ENCODE results near the gene TINAGL1.

TINAGL1 gene

GRCh38 chr1:31568895-31569595, 7.3 kb upstream of the TINAGL1 start:
- no peak for DNase-seq (ENCODE audit: low read depth)

DNA sequence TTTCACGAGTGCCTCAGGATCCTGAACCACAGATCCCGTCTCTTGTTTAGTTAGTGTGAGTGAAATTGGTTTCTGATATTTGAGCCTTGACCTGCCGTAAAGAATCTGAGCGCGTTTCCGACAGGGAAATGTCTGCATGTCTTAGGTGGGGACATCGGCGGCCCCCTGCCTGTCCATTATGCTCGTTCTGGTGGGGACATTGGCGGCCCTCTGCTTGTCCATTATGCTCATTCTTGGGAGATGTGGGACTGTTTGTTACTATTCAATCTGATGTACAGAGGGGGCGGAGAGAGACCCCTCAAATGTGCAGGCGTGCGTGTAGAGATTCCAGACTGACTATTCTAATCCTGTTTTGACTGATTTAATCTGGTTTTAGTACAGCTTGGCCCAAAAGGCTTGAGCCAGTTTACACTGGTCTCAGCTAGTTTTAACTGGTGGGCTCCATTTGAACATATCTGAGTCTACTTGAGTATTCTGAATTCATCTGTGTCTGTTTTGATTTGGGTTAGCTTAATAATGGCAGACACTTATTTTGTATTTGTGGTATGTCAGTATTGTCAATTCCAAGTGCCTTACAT, 6.6 kb upstream of the TINAGL1 start:
- no peak for DNase-seq (ENCODE audit: low read depth)

GRCh38 chr1:31570228-31570627, 6.1 kb upstream of the TINAGL1 start:
- no peak for DNase-seq (ENCODE audit: low read depth)

- no peak for DNase-seq (ENCODE audit: low read depth)
These were observed 5.4 kb upstream of the TINAGL1 start for GRCh38 chr1:31570906-31571305.

- no peak for DNase-seq (ENCODE audit: low read depth)
These were observed 4.7 kb upstream of the TINAGL1 start for GRCh38 chr1:31571340-31572295.

DNA sequence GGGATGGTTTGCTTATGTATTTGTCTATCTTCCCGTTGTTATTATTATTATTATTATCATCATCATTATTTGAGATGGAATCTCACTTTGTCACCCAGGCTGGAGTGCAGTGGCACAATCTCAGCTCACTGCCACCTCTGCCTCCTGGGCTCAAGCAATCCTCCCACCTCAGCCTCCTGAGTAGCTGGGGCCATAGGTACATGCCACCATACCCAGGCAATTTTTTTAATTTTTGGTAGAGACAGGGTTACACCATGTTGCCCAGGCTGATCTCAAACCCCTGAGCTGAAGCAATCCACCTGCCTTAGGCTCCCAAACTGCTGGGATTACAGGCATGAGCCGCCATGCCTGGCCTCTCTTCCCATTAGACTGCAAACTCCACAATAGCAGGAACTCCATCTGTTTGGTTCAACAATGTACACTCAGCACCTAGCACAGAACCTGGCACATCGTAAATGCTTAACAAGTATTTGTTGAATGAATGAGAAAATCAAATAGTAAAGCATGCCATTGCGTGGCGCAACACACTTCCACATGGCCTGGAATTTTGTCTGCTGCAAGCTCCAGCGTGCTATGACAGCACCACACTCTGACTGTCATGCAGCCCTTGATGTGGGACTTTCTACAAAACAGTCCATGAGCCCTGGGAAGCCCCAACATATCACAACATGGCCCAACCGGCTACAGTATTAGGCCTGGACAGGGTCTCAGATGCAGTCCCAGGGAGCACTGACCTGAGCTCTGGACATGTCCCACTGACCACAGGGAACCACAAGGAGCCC, 3.8 kb upstream of the TINAGL1 start:
- no peak for DNase-seq (ENCODE audit: low read depth)

DNA sequence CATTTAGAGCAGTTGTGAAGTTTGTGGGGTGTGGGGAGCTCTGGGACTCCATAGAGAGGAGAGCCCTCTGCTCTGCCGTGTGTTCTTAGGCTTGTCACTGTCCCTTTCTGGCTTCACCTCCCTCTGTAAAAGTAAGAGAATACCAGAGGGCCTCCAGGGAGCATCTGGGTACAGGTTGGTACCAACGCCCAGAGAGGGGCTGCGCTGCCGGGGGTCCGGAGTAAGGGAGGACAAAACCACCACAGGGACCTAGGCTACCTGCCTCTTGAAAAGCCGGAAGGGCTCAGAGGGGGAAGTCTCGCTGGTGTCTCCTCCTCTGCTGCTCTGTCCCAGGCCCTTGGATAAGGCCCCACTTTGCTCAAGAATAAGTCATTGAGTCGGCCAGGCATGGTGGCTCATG, 3.1 kb upstream of the TINAGL1 start:
- DNase-seq (ENCODE audit: low read depth): no peak

- no peak for DNase-seq (ENCODE audit: low read depth)
These were observed 1.5 kb upstream of the TINAGL1 start for GRCh38 chr1:31574749-31575368.

- DNase-seq (ENCODE audit: low read depth): no peak
These were observed 760 bp upstream of the TINAGL1 start for GRCh38 chr1:31575369-31576140.

GRCh38 chr1:31576743-31577455, 584 bp downstream of the TINAGL1 start:
- DNase-seq (ENCODE audit: low read depth): no peak

- DNase-seq (ENCODE audit: low read depth): no peak
These were observed 1.3 kb downstream of the TINAGL1 start for GRCh38 chr1:31577515-31578192.

GRCh38 chr1:31579374-31579773, 3.1 kb downstream of the TINAGL1 start:
- no peak for DNase-seq (ENCODE audit: low read depth)

- DNase-seq (ENCODE audit: low read depth): no peak
These were observed 4.2 kb downstream of the TINAGL1 start for GRCh38 chr1:31580513-31580870.

DNA sequence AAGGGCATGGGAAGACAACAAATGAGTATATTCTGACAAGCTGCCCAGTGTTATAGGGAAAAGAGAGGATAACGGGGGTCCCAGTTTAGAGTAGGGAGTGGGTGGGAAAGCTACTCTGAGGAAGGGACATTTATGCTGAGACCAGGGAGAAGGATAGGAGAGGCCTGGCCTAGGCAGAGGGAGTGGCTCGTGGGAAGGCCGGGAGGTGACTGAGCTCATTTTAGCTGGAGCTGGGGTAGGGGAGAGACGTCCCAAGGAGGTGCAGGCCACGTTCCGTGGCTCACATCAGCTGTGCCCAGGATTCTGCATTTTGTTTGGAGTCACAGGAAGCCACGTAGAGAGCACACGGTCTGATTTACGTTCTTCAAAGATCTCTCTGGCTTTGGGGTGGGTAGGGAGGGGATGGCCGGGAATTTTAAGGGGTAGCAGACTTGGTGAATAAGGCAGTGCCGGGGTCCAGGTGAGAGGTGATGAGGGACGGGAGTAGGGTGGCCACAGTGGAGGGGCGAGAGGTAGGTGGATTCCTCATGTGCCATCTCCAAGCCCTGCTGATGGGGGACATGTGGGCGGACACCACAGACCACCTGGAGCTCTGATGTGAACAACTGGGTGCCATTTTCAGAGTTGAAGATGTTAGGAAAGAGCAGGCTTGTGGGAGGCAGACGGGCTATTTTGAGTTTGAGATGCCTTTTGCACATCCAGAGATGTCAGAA, 4.7 kb downstream of the TINAGL1 start:
- no peak for DNase-seq (ENCODE audit: low read depth)

- DNase-seq (ENCODE audit: low read depth): no peak
These were observed 5.8 kb downstream of the TINAGL1 start for GRCh38 chr1:31581821-31582810.

DNA sequence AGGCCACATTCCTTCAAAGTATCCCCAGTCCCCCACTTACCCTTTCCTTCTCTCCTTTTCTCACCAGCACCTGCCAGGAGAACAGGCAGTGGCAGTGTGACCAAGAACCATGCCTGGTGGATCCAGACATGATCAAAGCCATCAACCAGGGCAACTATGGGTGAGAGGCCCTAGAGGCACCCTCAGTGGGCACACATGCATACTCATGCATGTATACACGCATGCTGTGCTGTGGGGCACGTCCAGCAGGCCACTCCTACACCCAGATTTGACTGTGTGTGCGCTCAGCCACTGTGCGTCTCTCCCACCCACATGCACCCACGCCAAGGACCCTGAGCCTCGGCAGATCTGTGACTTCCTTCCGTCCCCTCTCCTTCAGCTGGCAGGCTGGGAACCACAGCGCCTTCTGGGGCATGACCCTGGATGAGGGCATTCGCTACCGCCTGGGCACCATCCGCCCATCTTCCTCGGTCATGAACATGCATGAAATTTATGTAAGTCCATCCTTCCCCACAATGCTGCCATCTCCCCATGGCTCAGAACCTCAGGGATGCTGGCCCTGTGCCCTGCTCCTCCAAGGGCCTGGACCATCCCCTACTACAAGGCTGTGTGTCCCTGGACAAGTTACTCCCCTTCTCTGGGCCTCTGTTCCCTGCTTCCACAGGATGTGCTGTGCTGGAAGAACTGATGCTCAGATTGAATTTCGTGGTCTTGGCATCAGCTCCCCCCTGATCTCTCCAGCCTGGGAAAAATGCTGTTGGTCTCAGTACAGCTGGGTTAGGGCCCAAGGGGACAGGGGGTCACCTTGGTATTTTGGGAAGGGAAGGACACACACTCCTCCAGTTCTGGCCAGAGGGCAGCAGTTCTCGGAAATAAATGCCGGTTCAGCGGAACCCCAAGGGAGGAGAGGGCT, 7.0 kb downstream of the TINAGL1 start:
- DNase-seq (ENCODE audit: low read depth): no peak
